ENCODE measurements around the gene GINS3. TPM values are rescaled to one million over a fixed set of nuclear protein-coding genes. Genes with fewer than 3 reads are reported as not detected.

The GINS3 gene
- total and polyA plus RNA-seq, 10 of the 15 experiments (the other 5 are each of a cell fraction or from before 2014, with no cell fraction given) = 13.6 to 22.4 (median 15.6) TPM

DNA sequence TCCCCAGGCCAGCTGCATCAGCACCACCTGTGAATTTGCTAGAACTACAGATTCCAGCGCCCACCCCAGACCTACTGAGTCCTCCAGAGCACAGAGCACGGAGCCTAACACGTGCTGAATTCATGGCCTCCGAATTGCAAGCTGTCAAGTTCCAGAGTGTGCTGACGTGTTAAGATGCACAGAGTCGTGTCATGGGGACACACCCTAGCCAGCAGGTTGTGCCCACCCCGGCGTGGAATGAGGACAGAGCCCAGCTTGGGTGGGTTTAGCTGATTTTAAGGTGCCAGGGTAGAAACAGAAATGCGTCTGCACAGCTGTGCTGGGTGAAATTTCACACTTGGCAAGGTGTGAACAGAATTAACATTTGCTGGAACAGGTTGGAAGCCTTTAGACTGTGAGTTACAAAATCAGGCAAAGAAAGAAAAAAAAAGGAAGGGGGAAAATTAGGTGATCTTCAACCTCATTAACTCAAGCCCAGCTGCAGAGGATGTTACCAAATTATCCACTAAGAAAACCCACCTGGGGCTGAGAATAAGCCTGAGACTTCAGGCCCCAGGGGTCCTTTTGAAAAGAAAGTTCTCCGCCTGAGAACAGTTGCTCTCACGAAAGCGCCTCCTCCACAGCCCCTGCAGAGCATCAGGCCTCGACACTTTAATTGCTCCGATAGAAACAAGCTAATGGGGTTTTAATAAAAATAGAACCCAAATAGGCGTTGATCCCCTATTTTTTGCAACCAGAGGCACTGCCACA is 27.1 kb downstream of the GINS3 start:
- no peak overlapping the region; the same call in 1 of the 2 replicates for H2AFZ ChIP-seq (ENCODE audit: control insufficient read depth, low read depth, low read length)

More for the DNA sequence above, 27.1 kb downstream of the GINS3 start:
- POLR2A ChIA-PET = interaction anchor here (0.6 kb wide), 1 partner anchor 1255 kb away, joined by 3 read pairs; no protein-coding TSS in a partner anchor
- DNase-seq (ENCODE audit: low read depth, low spot score) = no peak
- Histone ChIP-seq H3K4me1 (ENCODE audit: control insufficient read depth, insufficient read depth, low read length) (peaks cover 6% of the 10 kb centered on the region), H3K27me3 (replicated peaks in 1 of 2; ENCODE audit: control insufficient read depth in 2 of 2, insufficient read depth in 2 of 2, low read length in 1 of 2) (no peaks in the 10 kb centered on the region), H4K20me1 (ENCODE audit: control insufficient read depth, insufficient read depth) (no peaks in the 10 kb centered on the region), H3K9ac (ENCODE audit: control insufficient read depth, insufficient read depth, low read length) (no peak overlapping the region), H3K79me2 (ENCODE audit: control insufficient read depth, insufficient read depth, low read length) (no peaks in the 10 kb centered on the region), H3K9me3 (replicated peaks; ENCODE audit: control insufficient read depth, insufficient read depth, low read length) (no peaks in the 10 kb centered on the region), H3K4me3 (no peak overlapping the region), H3K36me3 (ENCODE audit: control insufficient read depth in 2 of 2, insufficient read depth in 2 of 2, low read length in 1 of 2) (no peaks in the 10 kb centered on the region), H3K27ac (ENCODE audit: control insufficient read depth, insufficient read depth) (no peak overlapping the region), H3K4me2 (ENCODE audit: control insufficient read depth, insufficient read depth) (no peak overlapping the region)
- RAD21 ChIA-PET (ENCODE audit: unreplicated experiment) = interaction anchor here (0.7 to 1.2 kb wide), 2 partner anchors 25 to 68 kb away, joined by 3 read pairs; no protein-coding TSS in a partner anchor
- intact Hi-C loops (cut with micrococcal nuclease; ENCODE audit: unreplicated experiment) (no loop called here), in situ Hi-C loops (cut with MboI) (no loop called here)
- SMC1A ChIA-PET (ENCODE audit: uncharacterized antibody, unreplicated experiment) = interaction anchor here (1.0 to 1.3 kb wide), 2 partner anchors 10 to 83 kb away, joined by 3 to 4 read pairs; no protein-coding TSS in a partner anchor
- no TSS peak for BruUV-seq (replicated peaks)
- no peak for FAIRE-seq
- ATAC-seq = peak; percentile 13; the same call in 2 of the 3 replicates
- TF ChIP-seq NFXL1 (IDR thresholded peaks at IDR 0.05; ENCODE audit: borderline replicate concordance) (no peak), MXI1 (IDR thresholded peaks at IDR 0.05; ENCODE audit: low read depth, low read length) (no peak), POLR2AphosphoS2 (IDR thresholded peaks at IDR 0.05; ENCODE audit: low read depth, low read length) (no peak), MTA2 (IDR thresholded peaks at IDR 0.05; ENCODE audit: low read depth) (peak; percentile 23; the same call in 1 of the 2 replicates), MYB (IDR thresholded peaks at IDR 0.05; ENCODE audit: borderline replicate concordance, low read depth, low read length) (no peak), HCFC1 (IDR thresholded peaks at IDR 0.05; ENCODE audit: low read length) (no peak), NR2C1 (IDR thresholded peaks at IDR 0.05) (no peak), WRNIP1 (IDR thresholded peaks at IDR 0.05; ENCODE audit: borderline replicate concordance, low read depth, low read length) (no peak), CEBPB (IDR thresholded peaks at IDR 0.05; ENCODE audit: borderline replicate concordance in 1 of 2, low read depth in 2 of 2, low read length in 2 of 2) (no peak), CBX3 (IDR thresholded peaks at IDR 0.05; ENCODE audit: borderline replicate concordance, low read depth) (no peak), MEF2B (IDR thresholded peaks at IDR 0.05; ENCODE audit: partially characterized antibody, poor library complexity, severe bottlenecking) (peak; percentile 52), TCF7 (IDR thresholded peaks at IDR 0.05; ENCODE audit: borderline replicate concordance) (no peak), SPI1 (IDR thresholded peaks at IDR 0.05; ENCODE audit: borderline replicate concordance, insufficient read depth, low read depth, low read length) (0 out of 2 replicates have a peak, but pooled peaks have one; percentile 15), ZNF24 (IDR thresholded peaks at IDR 0.05) (0 out of 2 replicates have a peak, but pooled peaks have one; percentile 18), GATAD2B (conservative IDR thresholded peaks at IDR 0.05; ENCODE audit: low read depth) (no peak)
- TF ChIP-seq, protein P1, sequence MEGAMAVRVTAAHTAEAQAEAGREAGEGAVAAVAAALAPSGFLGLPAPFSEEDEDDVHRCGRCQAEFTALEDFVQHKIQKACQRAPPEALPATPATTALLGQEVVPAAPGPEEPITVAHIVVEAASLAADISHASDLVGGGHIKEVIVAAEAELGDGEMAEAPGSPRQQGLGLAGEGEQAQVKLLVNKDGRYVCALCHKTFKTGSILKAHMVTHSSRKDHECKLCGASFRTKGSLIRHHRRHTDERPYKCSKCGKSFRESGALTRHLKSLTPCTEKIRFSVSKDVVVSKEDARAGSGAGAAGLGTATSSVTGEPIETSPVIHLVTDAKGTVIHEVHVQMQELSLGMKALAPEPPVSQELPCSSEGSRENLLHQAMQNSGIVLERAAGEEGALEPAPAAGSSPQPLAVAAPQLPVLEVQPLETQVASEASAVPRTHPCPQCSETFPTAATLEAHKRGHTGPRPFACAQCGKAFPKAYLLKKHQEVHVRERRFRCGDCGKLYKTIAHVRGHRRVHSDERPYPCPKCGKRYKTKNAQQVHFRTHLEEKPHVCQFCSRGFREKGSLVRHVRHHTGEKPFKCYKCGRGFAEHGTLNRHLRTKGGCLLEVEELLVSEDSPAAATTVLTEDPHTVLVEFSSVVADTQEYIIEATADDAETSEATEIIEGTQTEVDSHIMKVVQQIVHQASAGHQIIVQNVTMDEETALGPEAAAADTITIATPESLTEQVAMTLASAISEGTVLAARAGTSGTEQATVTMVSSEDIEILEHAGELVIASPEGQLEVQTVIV (IDR thresholded peaks at IDR 0.05; ENCODE audit: borderline replicate concordance, partially characterized antibody) = no peak
- CTCF ChIA-PET = interaction anchor here (0.6 kb wide), 1 partner anchor 240 kb away, joined by 4 read pairs; no protein-coding TSS in a partner anchor
- 38% methylated on average over 15 of the region's 15 CpGs for WGBS (ENCODE audit: insufficient coverage, insufficient replicate concordance, low lambda C conversion rate, missing lambda C conversion rate)
